ENCODE results near the gene PLA2G12B. TPM values are rescaled to one million over a fixed set of nuclear protein-coding genes. Genes with fewer than 3 reads are reported as not detected.
"Not testable (repeated sequence)": the region's sequence is repeated elsewhere in the genome, so short reads cannot be mapped to it uniquely, and the experiment has no call there.

PLA2G12B gene
- polyA plus RNA-seq, 2 of the 4 experiments (the other 2 are of a cell fraction): not detected

DNA sequence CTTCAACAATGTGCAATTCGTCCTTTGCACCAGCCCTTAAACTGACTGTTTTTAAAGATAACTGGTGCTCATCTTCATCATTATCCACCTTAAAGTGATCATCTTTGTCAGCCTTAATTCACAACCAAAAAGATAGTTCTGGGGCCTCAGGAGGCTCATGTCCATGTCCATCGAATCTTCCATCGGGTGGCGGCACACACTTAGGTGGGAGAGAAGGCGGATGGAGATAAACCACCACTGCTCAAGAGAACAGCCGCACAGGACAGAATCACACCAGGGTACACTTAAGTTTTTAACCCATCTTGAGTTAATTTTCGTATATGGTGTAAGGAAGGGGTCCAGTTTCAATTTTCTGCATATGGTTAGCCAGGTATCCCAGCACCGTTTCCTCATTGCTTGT, 36.3 kb downstream of the PLA2G12B start (continued):
- TF ChIP-seq, protein P1, sequence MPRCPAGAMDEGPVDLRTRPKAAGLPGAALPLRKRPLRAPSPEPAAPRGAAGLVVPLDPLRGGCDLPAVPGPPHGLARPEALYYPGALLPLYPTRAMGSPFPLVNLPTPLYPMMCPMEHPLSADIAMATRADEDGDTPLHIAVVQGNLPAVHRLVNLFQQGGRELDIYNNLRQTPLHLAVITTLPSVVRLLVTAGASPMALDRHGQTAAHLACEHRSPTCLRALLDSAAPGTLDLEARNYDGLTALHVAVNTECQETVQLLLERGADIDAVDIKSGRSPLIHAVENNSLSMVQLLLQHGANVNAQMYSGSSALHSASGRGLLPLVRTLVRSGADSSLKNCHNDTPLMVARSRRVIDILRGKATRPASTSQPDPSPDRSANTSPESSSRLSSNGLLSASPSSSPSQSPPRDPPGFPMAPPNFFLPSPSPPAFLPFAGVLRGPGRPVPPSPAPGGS (IDR thresholded peaks at IDR 0.05): no peak

DNA sequence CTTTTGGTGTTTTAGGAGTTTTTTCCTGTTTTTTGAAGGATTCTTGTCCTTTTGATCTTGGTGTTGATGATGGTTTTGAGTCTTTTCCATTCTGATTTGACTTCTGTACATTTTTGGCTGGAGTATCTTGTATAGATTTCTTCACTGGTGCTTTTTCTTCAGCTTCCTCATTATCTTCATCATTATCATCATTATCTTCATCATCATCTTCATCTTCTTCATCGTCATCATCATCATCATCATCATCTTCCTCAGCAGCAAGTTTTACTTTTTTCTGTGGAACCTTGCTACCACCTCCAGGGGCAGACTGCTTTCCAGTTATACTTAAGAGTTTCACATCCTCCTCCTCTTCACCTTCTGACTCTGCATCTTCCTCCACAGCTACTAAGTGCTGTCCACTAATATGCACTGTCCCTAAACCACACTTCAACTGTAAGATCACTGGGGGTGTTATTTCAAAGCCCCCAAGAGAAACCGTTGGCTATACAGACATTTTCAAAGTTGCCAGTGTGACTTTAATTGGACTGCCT, 36.7 kb downstream of the PLA2G12B start:
- H3K4me2 ChIP-seq; POLR2A ChIA-PET; H3K27ac ChIP-seq; FAIRE-seq; ATAC-seq; H3K4me1 ChIP-seq; DNase-seq (ENCODE audit: low read depth in 1 of 2, low spot score in 1 of 2); H3K4me3 ChIP-seq; CTCF ChIA-PET; H3K9me3 ChIP-seq: not testable (repeated sequence)
- 31% methylated on average over 2 of the region's 2 CpGs for WGBS (ENCODE audit: missing lambda C conversion rate)

DNA sequence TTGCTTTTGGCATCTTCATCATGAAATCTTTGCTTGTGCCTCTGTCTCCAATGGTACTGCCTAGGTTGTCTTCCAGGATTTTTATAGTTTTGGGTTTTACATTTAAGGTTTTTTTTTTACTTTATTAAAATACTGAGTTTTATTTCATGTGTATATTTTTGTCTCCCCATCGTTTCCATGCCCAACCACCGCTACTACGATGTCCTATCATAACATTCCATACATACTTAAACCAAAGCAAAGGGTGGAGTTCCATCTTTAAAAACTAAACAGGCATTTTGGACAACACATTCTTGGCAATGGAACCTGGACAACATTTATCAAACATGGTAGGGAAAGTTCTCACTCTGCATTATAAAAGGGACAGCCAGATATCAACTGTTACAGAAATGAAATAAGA, 37.4 kb downstream of the PLA2G12B start:
- CTCF ChIA-PET: interaction anchor here (1.1 kb wide), 1 partner anchor 14 kb away, joined by 3 read pairs; no protein-coding TSS in a partner anchor
- H3K4me3 ChIP-seq; DNase-seq (ENCODE audit: low read depth in 1 of 2, low spot score in 1 of 2); H3K27ac ChIP-seq; H3K4me1 ChIP-seq; FAIRE-seq; POLR2A ChIA-PET; H3K4me2 ChIP-seq; H3K9me3 ChIP-seq; ATAC-seq: not testable (repeated sequence)
- 58% methylated on average over 3 of the region's 3 CpGs for WGBS (ENCODE audit: missing lambda C conversion rate)

DNA sequence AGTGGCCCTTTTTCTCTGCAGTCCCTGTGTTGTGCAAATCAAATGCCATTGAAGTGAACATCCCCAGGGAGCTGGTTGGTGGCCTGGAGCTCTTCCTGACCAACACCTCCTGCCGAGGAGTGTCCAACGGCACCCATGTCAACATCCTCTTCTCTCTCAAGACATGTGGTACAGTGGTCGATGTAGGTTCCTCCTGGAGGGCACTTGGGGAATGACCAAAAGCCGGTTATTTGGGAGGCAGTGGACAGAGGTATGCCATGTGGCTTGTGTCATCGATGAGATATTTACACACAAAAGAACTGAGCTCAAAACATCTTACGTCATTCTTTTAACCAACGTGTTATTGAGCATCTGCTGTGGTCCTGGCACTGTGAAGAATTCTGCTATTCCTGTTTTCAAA, 41.3 kb downstream of the PLA2G12B start:
- H3K9me3 ChIP-seq: no peaks in the 10 kb centered on the region
- no peaks in the 10 kb centered on the region for H3K4me1 ChIP-seq
- TF ChIP-seq, protein P1 (IDR thresholded peaks at IDR 0.05): no peak
- TF ChIP-seq, protein P2, sequence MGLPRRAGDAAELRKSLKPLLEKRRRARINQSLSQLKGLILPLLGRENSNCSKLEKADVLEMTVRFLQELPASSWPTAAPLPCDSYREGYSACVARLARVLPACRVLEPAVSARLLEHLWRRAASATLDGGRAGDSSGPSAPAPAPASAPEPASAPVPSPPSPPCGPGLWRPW (IDR thresholded peaks at IDR 0.05): no peak
- TF ChIP-seq EHF (CRISPR knock-in tag; IDR thresholded peaks at IDR 0.05) (no peak), HOXA7 (CRISPR knock-in tag; IDR thresholded peaks at IDR 0.05) (no peak), TFCP2L1 (CRISPR knock-in tag; IDR thresholded peaks at IDR 0.05) (no peak), NPAS2 (CRISPR knock-in tag; IDR thresholded peaks at IDR 0.05; ENCODE audit: borderline replicate concordance) (no peak), JUNB (IDR thresholded peaks at IDR 0.05) (no peak), RARB (CRISPR knock-in tag; IDR thresholded peaks at IDR 0.05) (no peak), KDM1A (IDR thresholded peaks at IDR 0.05; ENCODE audit: low read depth) (no peak), ZC3H11A (IDR thresholded peaks at IDR 0.05) (no peak), NFE2L2 (conservative IDR thresholded peaks at IDR 0.05; ENCODE audit: low read length) (no peak), PHF8 (IDR thresholded peaks at IDR 0.05; ENCODE audit: borderline replicate concordance, low read depth) (no peak), ZNF302 (CRISPR knock-in tag; IDR thresholded peaks at IDR 0.05) (no peak), FOSL2 (IDR thresholded peaks at IDR 0.05) (no peak), FOSL2 (CRISPR knock-in tag; IDR thresholded peaks at IDR 0.05) (no peak), SMC3 (IDR thresholded peaks at IDR 0.05) (no peak), HOXB5 (CRISPR knock-in tag; IDR thresholded peaks at IDR 0.05) (no peak)
- TF ChIP-seq, protein P3, sequence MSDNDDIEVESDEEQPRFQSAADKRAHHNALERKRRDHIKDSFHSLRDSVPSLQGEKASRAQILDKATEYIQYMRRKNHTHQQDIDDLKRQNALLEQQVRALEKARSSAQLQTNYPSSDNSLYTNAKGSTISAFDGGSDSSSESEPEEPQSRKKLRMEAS (IDR thresholded peaks at IDR 0.05): no peak
- TF ChIP-seq, protein P4, sequence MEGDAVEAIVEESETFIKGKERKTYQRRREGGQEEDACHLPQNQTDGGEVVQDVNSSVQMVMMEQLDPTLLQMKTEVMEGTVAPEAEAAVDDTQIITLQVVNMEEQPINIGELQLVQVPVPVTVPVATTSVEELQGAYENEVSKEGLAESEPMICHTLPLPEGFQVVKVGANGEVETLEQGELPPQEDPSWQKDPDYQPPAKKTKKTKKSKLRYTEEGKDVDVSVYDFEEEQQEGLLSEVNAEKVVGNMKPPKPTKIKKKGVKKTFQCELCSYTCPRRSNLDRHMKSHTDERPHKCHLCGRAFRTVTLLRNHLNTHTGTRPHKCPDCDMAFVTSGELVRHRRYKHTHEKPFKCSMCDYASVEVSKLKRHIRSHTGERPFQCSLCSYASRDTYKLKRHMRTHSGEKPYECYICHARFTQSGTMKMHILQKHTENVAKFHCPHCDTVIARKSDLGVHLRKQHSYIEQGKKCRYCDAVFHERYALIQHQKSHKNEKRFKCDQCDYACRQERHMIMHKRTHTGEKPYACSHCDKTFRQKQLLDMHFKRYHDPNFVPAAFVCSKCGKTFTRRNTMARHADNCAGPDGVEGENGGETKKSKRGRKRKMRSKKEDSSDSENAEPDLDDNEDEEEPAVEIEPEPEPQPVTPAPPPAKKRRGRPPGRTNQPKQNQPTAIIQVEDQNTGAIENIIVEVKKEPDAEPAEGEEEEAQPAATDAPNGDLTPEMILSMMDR (IDR thresholded peaks at IDR 0.05): no peak
- TF ChIP-seq, protein P5, sequence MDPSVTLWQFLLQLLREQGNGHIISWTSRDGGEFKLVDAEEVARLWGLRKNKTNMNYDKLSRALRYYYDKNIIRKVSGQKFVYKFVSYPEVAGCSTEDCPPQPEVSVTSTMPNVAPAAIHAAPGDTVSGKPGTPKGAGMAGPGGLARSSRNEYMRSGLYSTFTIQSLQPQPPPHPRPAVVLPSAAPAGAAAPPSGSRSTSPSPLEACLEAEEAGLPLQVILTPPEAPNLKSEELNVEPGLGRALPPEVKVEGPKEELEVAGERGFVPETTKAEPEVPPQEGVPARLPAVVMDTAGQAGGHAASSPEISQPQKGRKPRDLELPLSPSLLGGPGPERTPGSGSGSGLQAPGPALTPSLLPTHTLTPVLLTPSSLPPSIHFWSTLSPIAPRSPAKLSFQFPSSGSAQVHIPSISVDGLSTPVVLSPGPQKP (IDR thresholded peaks at IDR 0.05; ENCODE audit: low read depth, low read length): no peak
- TF ChIP-seq, protein P6, sequence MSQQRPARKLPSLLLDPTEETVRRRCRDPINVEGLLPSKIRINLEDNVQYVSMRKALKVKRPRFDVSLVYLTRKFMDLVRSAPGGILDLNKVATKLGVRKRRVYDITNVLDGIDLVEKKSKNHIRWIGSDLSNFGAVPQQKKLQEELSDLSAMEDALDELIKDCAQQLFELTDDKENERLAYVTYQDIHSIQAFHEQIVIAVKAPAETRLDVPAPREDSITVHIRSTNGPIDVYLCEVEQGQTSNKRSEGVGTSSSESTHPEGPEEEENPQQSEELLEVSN (IDR thresholded peaks at IDR 0.05; ENCODE audit: borderline replicate concordance, low read depth): no peak
- 68% methylated on average over 7 of the region's 7 CpGs for WGBS (ENCODE audit: missing lambda C conversion rate)
- POLR2A ChIA-PET: no interaction called here
- H3K27ac ChIP-seq: no peak overlapping the region
- no peak overlapping the region for H3K4me3 ChIP-seq
- DNase-seq (ENCODE audit: low read depth in 1 of 2, low spot score in 1 of 2): peak in 1 of 2 experiments; percentile 14
- H3K4me2 ChIP-seq: no peak overlapping the region
- no peak for FAIRE-seq
- peak; percentile 34 to 60; a peak in 2 of 6 replicates for ATAC-seq
- CTCF ChIA-PET: no interaction called here

Measured in A549 (cell line).